ENCODE results near the gene DIAPH3.

GRCh38 chr13:59730026-59730425, 433.7 kb downstream of the DIAPH3 start:
- no peak for TF ChIP-seq POLR2AphosphoS5 (IDR thresholded peaks at IDR 0.05)
- TF ChIP-seq, protein P1, sequence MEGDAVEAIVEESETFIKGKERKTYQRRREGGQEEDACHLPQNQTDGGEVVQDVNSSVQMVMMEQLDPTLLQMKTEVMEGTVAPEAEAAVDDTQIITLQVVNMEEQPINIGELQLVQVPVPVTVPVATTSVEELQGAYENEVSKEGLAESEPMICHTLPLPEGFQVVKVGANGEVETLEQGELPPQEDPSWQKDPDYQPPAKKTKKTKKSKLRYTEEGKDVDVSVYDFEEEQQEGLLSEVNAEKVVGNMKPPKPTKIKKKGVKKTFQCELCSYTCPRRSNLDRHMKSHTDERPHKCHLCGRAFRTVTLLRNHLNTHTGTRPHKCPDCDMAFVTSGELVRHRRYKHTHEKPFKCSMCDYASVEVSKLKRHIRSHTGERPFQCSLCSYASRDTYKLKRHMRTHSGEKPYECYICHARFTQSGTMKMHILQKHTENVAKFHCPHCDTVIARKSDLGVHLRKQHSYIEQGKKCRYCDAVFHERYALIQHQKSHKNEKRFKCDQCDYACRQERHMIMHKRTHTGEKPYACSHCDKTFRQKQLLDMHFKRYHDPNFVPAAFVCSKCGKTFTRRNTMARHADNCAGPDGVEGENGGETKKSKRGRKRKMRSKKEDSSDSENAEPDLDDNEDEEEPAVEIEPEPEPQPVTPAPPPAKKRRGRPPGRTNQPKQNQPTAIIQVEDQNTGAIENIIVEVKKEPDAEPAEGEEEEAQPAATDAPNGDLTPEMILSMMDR (IDR thresholded peaks at IDR 0.05), result no peak

All from breast epithelium (tissue), 3 donors.